Loucy (cell line): ENCODE data around the gene ZCCHC10.

Source experiments
- EZH2phosphoT487 ChIP-seq: fragments of 200-600 bp; IDR thresholded peaks from 2 replicates; pipeline ENCODE4 v1.6.1; 2018; ENCODE audit warnings: antibody characterized with exemption, mild to moderate bottlenecking, moderate library complexity, borderline replicate concordance
- TF ChIP-seq, protein P1 (sequence below): fragments of 200-600 bp; sonication (generic); conservative IDR thresholded peaks from 2 replicates; pipeline ENCODE4 v1.5.1; 2014; ENCODE audit warnings: mild to moderate bottlenecking, antibody characterized with exemption, low read length

DNA sequence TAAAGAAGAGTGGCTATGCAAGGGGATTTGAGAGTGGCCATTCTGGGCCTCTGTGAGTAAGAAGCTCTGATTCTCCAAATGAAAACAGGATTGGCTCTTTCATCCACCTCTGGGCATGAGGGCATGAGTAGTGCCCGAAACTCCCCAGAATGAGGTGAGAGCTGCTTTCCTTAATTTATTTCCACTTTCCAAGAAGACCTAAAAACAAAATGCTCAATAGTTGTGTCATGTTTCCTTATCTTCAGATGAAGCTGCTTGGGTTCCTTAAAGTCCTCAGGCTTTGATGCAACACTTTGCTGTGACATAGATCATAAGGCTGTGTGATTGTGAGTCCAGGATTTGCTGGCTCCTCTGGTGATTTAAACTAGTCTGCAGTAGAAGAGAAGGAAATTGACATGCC is 3.1 kb upstream of the ZCCHC10 start:
- TF ChIP-seq, protein P1, sequence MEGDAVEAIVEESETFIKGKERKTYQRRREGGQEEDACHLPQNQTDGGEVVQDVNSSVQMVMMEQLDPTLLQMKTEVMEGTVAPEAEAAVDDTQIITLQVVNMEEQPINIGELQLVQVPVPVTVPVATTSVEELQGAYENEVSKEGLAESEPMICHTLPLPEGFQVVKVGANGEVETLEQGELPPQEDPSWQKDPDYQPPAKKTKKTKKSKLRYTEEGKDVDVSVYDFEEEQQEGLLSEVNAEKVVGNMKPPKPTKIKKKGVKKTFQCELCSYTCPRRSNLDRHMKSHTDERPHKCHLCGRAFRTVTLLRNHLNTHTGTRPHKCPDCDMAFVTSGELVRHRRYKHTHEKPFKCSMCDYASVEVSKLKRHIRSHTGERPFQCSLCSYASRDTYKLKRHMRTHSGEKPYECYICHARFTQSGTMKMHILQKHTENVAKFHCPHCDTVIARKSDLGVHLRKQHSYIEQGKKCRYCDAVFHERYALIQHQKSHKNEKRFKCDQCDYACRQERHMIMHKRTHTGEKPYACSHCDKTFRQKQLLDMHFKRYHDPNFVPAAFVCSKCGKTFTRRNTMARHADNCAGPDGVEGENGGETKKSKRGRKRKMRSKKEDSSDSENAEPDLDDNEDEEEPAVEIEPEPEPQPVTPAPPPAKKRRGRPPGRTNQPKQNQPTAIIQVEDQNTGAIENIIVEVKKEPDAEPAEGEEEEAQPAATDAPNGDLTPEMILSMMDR, result no peak
- no peak for TF ChIP-seq EZH2phosphoT487
